Measurements from ENCODE around the gene AGAP5. TPM values are rescaled to one million over a fixed set of nuclear protein-coding genes. Genes with fewer than 3 reads are reported as not detected.

Gene AGAP5
- total and polyA plus RNA-seq, 2 of the 13 experiments (the other 11 are each of a cell fraction or from before 2014, with no cell fraction given), result 5.3 to 7.9 TPM

DNA sequence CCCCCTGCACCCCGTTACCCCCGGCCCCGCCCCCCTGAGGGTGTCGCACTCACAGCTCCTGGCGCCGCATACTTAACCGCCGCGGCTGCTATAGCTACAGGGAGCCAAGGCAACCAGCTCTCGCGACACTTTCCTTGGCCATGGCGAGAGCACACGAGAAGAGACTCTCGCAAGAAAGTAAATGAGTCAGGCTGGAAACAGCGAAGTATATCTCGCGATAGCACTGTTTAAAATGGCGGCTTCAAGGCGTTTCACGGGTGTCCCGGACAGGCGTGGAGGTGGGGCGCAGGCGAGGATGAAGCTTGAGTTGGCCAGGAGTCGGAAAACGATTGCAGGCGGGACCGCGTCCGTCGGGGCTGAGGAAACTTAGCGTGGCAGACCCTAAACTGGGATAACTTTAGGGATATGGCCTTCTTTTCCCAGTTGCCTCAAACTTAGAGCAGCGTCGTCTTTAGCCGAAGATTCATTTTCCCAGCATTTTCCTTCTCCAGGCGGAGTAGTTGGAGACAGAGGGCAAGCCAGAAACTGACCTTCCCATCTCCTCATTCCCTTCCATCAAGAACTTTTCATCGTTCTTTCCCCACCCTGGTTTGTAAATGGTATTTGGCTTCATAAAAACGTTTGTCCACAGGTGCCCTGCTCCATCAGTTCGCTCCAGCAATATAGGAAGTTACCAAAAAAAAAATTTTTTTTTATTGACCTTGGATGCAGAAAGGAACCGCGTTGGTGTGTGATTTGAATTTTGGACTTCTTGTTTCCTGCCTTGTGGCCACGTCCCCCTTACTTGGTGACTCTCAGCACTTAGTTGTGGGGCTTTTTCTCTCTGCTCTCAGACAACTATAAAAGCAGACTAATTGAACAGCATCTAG is 71.8 kb downstream of the AGAP5 start (continued):
- TF ChIP-seq CBX5 (CRISPR knock-in tag; IDR thresholded peaks at IDR 0.05; ENCODE audit: borderline replicate concordance) (peak; percentile 61; the same call in 1 of the 2 replicates), ZNF772 (CRISPR knock-in tag; IDR thresholded peaks at IDR 0.05) (0 out of 2 replicates have a peak, but pooled peaks have one; percentile 16), NCOR1 (IDR thresholded peaks at IDR 0.05; ENCODE audit: borderline replicate concordance, low read length) (no peak), SIN3B (IDR thresholded peaks at IDR 0.05; ENCODE audit: low read length) (peak; percentile 81), FOXP1 (IDR thresholded peaks at IDR 0.05) (no peak), FOXP1 (CRISPR knock-in tag; IDR thresholded peaks at IDR 0.05) (no peak), SRSF9 (IDR thresholded peaks at IDR 0.05; ENCODE audit: borderline replicate concordance, insufficient read depth, low read depth, low read length, poor library complexity, severe bottlenecking) (no peak), POLR2G (IDR thresholded peaks at IDR 0.05; ENCODE audit: low read depth, low read length) (peak; percentile 95), TBL1XR1 (IDR thresholded peaks at IDR 0.05; ENCODE audit: borderline replicate concordance, low read length, partially characterized antibody) (no peak), DPF2 (CRISPR knock-in tag; IDR thresholded peaks at IDR 0.05; ENCODE audit: borderline replicate concordance, low read depth) (no peak), ZBTB20 (CRISPR knock-in tag; IDR thresholded peaks at IDR 0.05; ENCODE audit: borderline replicate concordance, low read depth) (peak; percentile 76), LCORL (IDR thresholded peaks at IDR 0.05) (no peak), LCORL (CRISPR knock-in tag; IDR thresholded peaks at IDR 0.05) (no peak), ZNF546 (CRISPR knock-in tag; conservative IDR thresholded peaks at IDR 0.05) (no peak), NR2C2 (CRISPR knock-in tag; IDR thresholded peaks at IDR 0.05; ENCODE audit: borderline replicate concordance) (peak; percentile 26; the same call in 1 of the 2 replicates), ZNF773 (CRISPR knock-in tag; IDR thresholded peaks at IDR 0.05; ENCODE audit: borderline replicate concordance) (no peak), RXRB (CRISPR knock-in tag; IDR thresholded peaks at IDR 0.05; ENCODE audit: borderline replicate concordance) (peak; percentile 22; the same call in 1 of the 2 replicates), ZNF567 (CRISPR knock-in tag; IDR thresholded peaks at IDR 0.05; ENCODE audit: borderline replicate concordance) (no peak), ASH2L (IDR thresholded peaks at IDR 0.05; ENCODE audit: insufficient read length, low read depth, low read length) (peak; percentile 69), MXD4 (CRISPR knock-in tag; IDR thresholded peaks at IDR 0.05) (peak; percentile 79), ZNF317 (CRISPR knock-in tag; IDR thresholded peaks at IDR 0.05) (0 out of 2 replicates have a peak, but pooled peaks have one; percentile 63), MIXL1 (CRISPR knock-in tag; IDR thresholded peaks at IDR 0.05) (peak; percentile 59; the same call in 1 of the 2 replicates)
- TF ChIP-seq, protein P1, sequence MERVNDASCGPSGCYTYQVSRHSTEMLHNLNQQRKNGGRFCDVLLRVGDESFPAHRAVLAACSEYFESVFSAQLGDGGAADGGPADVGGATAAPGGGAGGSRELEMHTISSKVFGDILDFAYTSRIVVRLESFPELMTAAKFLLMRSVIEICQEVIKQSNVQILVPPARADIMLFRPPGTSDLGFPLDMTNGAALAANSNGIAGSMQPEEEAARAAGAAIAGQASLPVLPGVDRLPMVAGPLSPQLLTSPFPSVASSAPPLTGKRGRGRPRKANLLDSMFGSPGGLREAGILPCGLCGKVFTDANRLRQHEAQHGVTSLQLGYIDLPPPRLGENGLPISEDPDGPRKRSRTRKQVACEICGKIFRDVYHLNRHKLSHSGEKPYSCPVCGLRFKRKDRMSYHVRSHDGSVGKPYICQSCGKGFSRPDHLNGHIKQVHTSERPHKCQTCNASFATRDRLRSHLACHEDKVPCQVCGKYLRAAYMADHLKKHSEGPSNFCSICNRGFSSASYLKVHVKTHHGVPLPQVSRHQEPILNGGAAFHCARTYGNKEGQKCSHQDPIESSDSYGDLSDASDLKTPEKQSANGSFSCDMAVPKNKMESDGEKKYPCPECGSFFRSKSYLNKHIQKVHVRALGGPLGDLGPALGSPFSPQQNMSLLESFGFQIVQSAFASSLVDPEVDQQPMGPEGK (CRISPR knock-in tag; IDR thresholded peaks at IDR 0.05), result no peak

Data from HepG2 (cell line).